ENCODE measurements around the gene KLRC1. TPM values are rescaled to one million over a fixed set of nuclear protein-coding genes. Genes with fewer than 3 reads are reported as not detected.
"Not testable (repeated sequence)": the region's sequence is repeated elsewhere in the genome, so short reads cannot be mapped to it uniquely, and the experiment has no call there.

The KLRC1 gene
- total and polyA plus RNA-seq, 4 donors: 0.49 to 2.5 (median 1.2) TPM

DNA sequence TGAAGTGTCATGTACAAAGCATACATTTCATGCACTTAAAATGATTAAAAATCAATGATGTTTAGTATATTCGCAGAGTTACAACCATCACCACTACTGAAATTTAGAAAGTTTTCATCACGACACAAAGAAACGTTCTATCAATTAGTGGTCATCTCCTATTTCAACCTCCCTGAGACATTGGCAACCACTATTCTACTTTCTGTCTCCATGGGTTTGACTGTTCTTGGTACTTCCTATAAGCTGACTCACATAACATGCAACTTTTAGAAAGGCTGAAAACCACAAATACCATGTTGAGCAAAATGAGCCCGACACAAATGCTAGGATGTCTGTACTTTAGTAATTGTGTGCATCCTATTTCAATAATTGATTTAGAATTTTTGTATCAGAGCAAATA, 22.6 kb downstream of the KLRC1 start:
- H3K4me3 ChIP-seq; H3K9me3 ChIP-seq (ENCODE audit: control insufficient read depth in 4 of 4, insufficient read depth in 3 of 4, low read length in 3 of 4); H3K36me3 ChIP-seq (ENCODE audit: control insufficient read depth in 4 of 4, insufficient read depth in 4 of 4, low read length in 4 of 4); H3K9ac ChIP-seq (ENCODE audit: insufficient read depth in 1 of 2, low read length in 2 of 2); DNase-seq; H3K4me1 ChIP-seq (ENCODE audit: control insufficient read depth in 5 of 5, insufficient read depth in 5 of 5, low read length in 5 of 5); H3K27me3 ChIP-seq (ENCODE audit: control insufficient read depth in 3 of 3, insufficient read depth in 3 of 3, low read length in 2 of 3); H3K27ac ChIP-seq (ENCODE audit: low read depth in 1 of 2, low read length in 1 of 2); ATAC-seq (ENCODE audit: insufficient read depth, low FRiP score): not testable (repeated sequence)
- WGBS, 2 donors: 79% methylated on average over 4 of the region's 4 CpGs

DNA sequence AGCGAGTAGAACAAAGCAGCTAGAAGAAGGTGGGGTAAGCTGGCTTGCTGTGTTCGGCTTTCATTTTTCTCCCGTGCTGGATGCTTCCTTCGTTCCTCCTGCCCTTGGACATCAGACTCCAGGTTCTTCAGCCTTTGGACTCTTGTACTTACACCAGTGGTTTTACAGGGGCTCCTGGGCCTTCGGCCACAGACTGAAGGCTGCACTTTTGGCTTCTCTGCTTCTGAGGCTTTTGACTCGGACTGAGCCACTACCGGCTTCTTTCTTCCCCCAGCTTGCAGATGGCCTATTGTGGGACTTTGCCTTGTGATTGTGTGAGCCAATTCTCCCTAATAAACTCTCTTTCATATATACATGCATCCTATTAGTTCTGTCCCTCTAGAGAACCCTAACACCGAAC, 27.2 kb downstream of the KLRC1 start:
- WGBS, 2 donors: 94 to 95% methylated on average over 8 of the region's 8 CpGs
- H3K27ac ChIP-seq (ENCODE audit: low read depth in 1 of 2, low read length in 1 of 2); H3K36me3 ChIP-seq (ENCODE audit: control insufficient read depth in 4 of 4, insufficient read depth in 4 of 4, low read length in 4 of 4); DNase-seq; H3K27me3 ChIP-seq (ENCODE audit: control insufficient read depth in 3 of 3, insufficient read depth in 3 of 3, low read length in 2 of 3); H3K9ac ChIP-seq (ENCODE audit: insufficient read depth in 1 of 2, low read length in 2 of 2); H3K9me3 ChIP-seq (ENCODE audit: control insufficient read depth in 4 of 4, insufficient read depth in 3 of 4, low read length in 3 of 4); H3K4me3 ChIP-seq; ATAC-seq (ENCODE audit: insufficient read depth, low FRiP score); H3K4me1 ChIP-seq (ENCODE audit: control insufficient read depth in 5 of 5, insufficient read depth in 5 of 5, low read length in 5 of 5): not testable (repeated sequence)

- DNase-seq; H3K9me3 ChIP-seq (ENCODE audit: control insufficient read depth in 4 of 4, insufficient read depth in 3 of 4, low read length in 3 of 4); H3K27ac ChIP-seq (ENCODE audit: low read depth in 1 of 2, low read length in 1 of 2); H3K27me3 ChIP-seq (ENCODE audit: control insufficient read depth in 3 of 3, insufficient read depth in 3 of 3, low read length in 2 of 3); H3K9ac ChIP-seq (ENCODE audit: insufficient read depth in 1 of 2, low read length in 2 of 2); H3K4me3 ChIP-seq; H3K4me1 ChIP-seq (ENCODE audit: control insufficient read depth in 5 of 5, insufficient read depth in 5 of 5, low read length in 5 of 5); ATAC-seq (ENCODE audit: insufficient read depth, low FRiP score); H3K36me3 ChIP-seq (ENCODE audit: control insufficient read depth in 4 of 4, insufficient read depth in 4 of 4, low read length in 4 of 4): not testable (repeated sequence)
- WGBS, 2 donors: 86 to 96% methylated on average over 1 of the region's 1 CpG
Measured at GRCh38 chr12:10424260-10424899, 28.8 kb downstream of the KLRC1 start.

- H3K4me3 ChIP-seq; H3K36me3 ChIP-seq (ENCODE audit: control insufficient read depth in 4 of 4, insufficient read depth in 4 of 4, low read length in 4 of 4); H3K27me3 ChIP-seq (ENCODE audit: control insufficient read depth in 3 of 3, insufficient read depth in 3 of 3, low read length in 2 of 3); DNase-seq; H3K27ac ChIP-seq (ENCODE audit: low read depth in 1 of 2, low read length in 1 of 2); H3K4me1 ChIP-seq (ENCODE audit: control insufficient read depth in 5 of 5, insufficient read depth in 5 of 5, low read length in 5 of 5); H3K9me3 ChIP-seq (ENCODE audit: control insufficient read depth in 4 of 4, insufficient read depth in 3 of 4, low read length in 3 of 4); ATAC-seq (ENCODE audit: insufficient read depth, low FRiP score); H3K9ac ChIP-seq (ENCODE audit: insufficient read depth in 1 of 2, low read length in 2 of 2): not testable (repeated sequence)
- 48 to 69% methylated on average over 2 of the region's 3 CpGs for WGBS, 2 donors
Measured at GRCh38 chr12:10422159-10422558, 31.0 kb downstream of the KLRC1 start.

DNA sequence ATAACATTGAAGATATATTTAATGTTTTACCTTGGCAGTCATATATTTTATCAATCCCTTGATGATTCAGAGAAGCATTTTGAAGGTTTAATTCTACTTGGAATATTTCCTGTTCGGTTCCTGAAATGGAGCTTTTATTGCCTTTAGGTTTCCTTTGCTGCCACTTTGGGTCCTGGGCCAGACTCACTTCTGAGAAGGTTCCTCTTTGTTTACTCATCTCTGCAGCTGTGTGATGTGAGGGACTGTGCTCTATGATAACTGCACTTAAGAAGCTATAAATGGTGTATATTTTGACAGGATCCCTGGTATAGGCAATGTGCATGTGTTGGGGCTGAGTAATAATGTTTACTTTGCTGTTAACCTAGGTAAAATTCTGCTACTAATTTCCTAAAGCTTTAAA, 32.8 kb downstream of the KLRC1 start, which contains the start of gene KLRC3:
Gene KLRC3 (minus strand): TSS at position 262 of the 400 bp plus-strand sequence. CDS start 45 bp downstream, at position 217.
- H3K36me3 ChIP-seq (ENCODE audit: control insufficient read depth in 4 of 4, insufficient read depth in 4 of 4, low read length in 4 of 4); H3K27me3 ChIP-seq (ENCODE audit: control insufficient read depth in 3 of 3, insufficient read depth in 3 of 3, low read length in 2 of 3); H3K4me1 ChIP-seq (ENCODE audit: control insufficient read depth in 5 of 5, insufficient read depth in 5 of 5, low read length in 5 of 5); DNase-seq; ATAC-seq (ENCODE audit: insufficient read depth, low FRiP score); H3K27ac ChIP-seq (ENCODE audit: low read depth in 1 of 2, low read length in 1 of 2); H3K4me3 ChIP-seq; H3K9me3 ChIP-seq (ENCODE audit: control insufficient read depth in 4 of 4, insufficient read depth in 3 of 4, low read length in 3 of 4); H3K9ac ChIP-seq (ENCODE audit: insufficient read depth in 1 of 2, low read length in 2 of 2): not testable (repeated sequence)
- 31 to 35% methylated on average over 1 of the region's 1 CpG for WGBS, 2 donors

DNA sequence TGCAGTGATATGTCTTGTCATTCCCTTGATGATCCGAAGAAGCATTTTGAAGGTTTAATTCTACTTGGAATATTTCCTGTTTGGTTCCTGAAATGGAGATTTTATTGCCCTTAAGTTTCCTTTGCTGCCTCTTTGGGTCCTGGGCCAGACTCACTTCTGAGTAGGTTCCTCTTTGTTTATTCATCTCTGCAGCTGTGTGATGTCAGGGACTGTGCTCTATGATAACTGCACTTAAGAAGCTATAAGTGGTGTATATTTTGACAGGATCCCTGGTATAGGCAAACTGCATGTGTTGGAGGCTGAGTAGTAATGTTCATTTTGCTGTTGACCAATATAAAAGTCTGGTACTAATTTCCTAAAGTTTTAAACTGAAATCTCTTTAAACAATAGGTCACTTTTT, 43.8 kb downstream of the KLRC1 start, which contains the start of gene KLRC4:
Gene KLRC4 (minus strand): TSS at position 366 of the 400 bp plus-strand sequence. CDS start 182 bp downstream, at position 184.
- no peaks in the 10 kb centered on the region for H3K27me3 ChIP-seq (ENCODE audit: control insufficient read depth in 3 of 3, insufficient read depth in 3 of 3, low read length in 2 of 3)
- 24 to 38% methylated on average over 1 of the region's 1 CpG for WGBS, 2 donors
- ATAC-seq (ENCODE audit: insufficient read depth, low FRiP score) (no peak), DNase-seq (peak in 1 of 3 donors; percentile 6)
- no peaks in the 10 kb centered on the region for H3K9me3 ChIP-seq (ENCODE audit: control insufficient read depth in 4 of 4, insufficient read depth in 3 of 4, low read length in 3 of 4)
- H3K36me3 ChIP-seq (ENCODE audit: control insufficient read depth in 4 of 4, insufficient read depth in 4 of 4, low read length in 4 of 4): no peaks in the 10 kb centered on the region
- H3K4me3 ChIP-seq: no peak within 1 kb of the TSS
- no peaks in the 10 kb centered on the region for H3K4me1 ChIP-seq (ENCODE audit: control insufficient read depth in 5 of 5, insufficient read depth in 5 of 5, low read length in 5 of 5)
- H3K9ac ChIP-seq (ENCODE audit: insufficient read depth in 1 of 2, low read length in 2 of 2): no peak within 1 kb of the TSS
- no peak for TF ChIP-seq CTCF (IDR thresholded peaks at IDR 0.05; ENCODE audit: control extremely low read depth, extremely low read depth)
- H3K27ac ChIP-seq (ENCODE audit: low read depth in 1 of 2, low read length in 1 of 2): no peak within 1 kb of the TSS
